NCI-H2029 treated with DMSO at 0.1 percent for 48 hours (cell line): Measurements from ENCODE around the gene RAD23A.
"Not testable (repeated sequence)": the region's sequence is repeated elsewhere in the genome, so short reads cannot be mapped to it uniquely, and the experiment has no call there.

ENCODE experiments used
- DNase-seq: peaks from one replicate; lab custom pipeline; 2025; lab: John Stamatoyannopoulos, UW

Gene RAD23A

GRCh38 chr19:12945479-12946091, at the start of gene RAD23A:
TSS of gene RAD23A (plus strand) at chr19:12945862. CDS start at chr19:12945949, 87 bp downstream.
- peak; percentile 81 for DNase-seq

- no peak for DNase-seq
Measured at GRCh38 chr19:12896460-12896859, 49.2 kb upstream of the RAD23A start.

DNA sequence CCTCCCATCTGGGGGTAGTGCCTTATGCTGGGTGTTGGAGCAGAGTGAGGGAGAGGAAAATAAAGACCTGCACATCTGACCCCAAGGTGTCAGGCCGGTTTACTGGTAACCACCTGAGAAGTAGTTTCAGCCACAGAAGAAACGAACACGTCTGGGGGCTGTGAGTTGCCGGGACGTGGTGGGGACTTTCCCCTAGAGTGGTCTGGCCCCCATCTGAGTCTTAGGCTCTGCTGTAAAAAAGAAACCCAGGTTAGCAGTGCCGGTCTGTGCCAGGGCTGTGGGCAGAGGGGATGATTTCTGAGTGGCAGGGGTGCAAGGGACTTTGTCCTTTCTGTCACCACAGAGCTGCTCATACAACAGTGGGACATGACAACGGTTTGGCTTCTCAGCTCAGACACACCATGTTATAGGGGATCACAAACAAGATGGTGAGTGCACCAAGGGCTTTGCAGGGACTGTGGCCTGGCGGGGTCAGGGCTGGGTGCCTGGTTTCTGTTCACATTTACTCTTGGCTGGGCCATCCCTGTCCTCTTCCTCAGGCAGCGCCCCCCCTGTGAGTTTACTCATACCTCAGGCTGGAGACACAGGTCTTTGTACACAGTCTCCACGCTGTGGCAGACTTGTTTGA, 45.7 kb upstream of the RAD23A start:
- no peak for DNase-seq

GRCh38 chr19:12907166-12907565, 38.5 kb upstream of the RAD23A start:
- no peak for DNase-seq

- peak; percentile 95 for DNase-seq
Measured at GRCh38 chr19:12912571-12912970, 33.1 kb upstream of the RAD23A start.

- DNase-seq = peak; percentile 98
Measured at GRCh38 chr19:12913011-12913561, 32.6 kb upstream of the RAD23A start.

GRCh38 chr19:12913851-12914690, 31.6 kb upstream of the RAD23A start:
- peak; percentile 85 for DNase-seq

DNA sequence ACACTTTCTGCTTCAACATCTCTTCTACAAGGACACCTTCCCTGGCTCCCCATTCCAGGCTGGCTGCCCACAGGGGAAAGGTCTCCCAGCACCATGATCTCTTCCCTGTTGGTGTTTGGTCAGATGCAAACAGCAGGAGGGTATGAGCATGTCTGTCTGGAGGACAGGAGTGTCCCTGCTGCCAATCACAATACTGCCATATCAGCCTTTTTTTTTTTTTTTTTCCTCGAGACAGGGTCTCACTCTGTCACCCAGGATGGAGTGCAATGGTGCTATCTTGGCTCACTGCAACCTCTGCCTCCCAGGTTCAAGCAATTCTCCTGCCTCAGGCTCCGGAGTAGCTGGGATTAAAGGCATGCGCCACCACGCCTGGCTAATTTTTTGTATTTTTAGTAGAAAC, 29.8 kb upstream of the RAD23A start:
- not testable (repeated sequence) for DNase-seq

- no peak for DNase-seq
Measured at GRCh38 chr19:12918253-12918652, 27.4 kb upstream of the RAD23A start.

DNA sequence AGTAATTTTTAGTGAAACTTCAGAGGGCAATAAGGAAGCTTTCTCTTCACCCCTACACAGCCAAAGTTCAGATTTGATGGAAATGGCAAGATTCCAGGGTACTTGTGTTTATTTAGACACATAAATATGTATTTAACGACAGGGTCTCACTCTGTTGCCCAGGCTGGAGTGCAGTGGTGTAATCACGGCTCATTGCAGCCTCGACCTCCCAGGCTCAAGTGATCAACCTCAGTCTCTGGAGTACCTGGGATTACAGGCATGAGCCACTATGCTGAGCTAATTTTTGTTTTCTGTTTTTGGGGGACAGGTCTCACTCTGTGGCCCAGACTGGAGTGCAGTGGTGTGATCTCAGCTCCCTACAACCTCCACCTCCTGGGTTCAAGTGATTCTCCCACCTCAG, 24.6 kb upstream of the RAD23A start:
- DNase-seq = peak; percentile 14

DNA sequence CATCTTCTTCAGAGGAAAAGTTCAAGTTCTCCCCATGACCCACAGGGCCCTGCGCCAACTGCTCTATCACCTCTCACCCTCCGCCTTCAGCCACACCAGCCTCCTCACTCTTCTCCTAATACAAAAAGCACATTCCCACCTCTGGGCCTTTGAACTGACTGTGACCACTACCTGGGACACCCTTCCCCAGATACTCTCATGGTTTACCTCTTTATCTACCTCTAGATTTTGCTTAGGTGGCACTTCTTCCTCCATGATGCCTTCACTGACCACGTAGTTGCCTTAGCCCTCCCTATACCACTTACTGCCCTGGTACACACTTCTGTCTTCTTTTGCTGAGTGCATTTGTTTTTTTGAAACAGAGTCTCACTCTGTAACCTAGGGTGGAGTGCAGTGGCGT, 22.7 kb upstream of the RAD23A start:
- DNase-seq = no peak

- no peak for DNase-seq
Measured at GRCh38 chr19:12924621-12925310, 20.9 kb upstream of the RAD23A start.

DNA sequence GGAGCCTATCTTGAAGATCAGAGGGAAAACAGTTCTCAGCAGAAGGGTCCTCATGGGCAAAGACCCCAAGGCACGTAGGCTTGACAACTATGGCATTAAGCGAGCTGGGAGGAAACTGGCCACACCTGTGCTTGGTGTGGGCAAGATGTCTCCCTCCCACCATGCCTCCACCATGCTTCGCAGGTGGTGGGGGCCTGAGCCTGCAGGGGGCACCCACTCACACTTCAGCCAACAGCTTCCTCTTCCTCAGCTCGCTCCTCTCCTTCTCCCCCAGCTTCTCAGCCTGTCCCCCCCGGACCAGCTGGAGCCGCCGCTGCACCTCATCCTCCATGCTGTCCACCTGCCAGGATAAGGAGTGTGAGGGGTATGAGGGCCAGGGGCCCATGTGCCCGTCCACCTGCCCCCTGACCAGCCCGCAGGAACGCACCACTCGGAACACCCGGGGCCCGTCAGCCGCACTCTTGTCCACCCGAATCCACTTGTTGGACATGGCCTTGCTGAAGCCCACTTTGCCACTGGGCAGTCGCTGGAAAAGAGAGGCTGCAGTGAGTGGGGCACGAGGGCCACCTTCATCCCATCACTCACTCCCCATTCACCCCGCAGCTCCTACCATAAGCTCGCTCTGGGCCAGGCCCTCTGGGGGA, 15.5 kb upstream of the RAD23A start:
- DNase-seq = no peak

GRCh38 chr19:12932392-12933286, 13.0 kb upstream of the RAD23A start:
- DNase-seq = no peak

- DNase-seq = peak; percentile 79
Measured at GRCh38 chr19:12933287-12934072, 12.2 kb upstream of the RAD23A start, which contains the start of gene FARSA. TSS of gene FARSA (minus strand) at chr19:12933711. CDS start at chr19:12933696, 15 bp downstream.

DNA sequence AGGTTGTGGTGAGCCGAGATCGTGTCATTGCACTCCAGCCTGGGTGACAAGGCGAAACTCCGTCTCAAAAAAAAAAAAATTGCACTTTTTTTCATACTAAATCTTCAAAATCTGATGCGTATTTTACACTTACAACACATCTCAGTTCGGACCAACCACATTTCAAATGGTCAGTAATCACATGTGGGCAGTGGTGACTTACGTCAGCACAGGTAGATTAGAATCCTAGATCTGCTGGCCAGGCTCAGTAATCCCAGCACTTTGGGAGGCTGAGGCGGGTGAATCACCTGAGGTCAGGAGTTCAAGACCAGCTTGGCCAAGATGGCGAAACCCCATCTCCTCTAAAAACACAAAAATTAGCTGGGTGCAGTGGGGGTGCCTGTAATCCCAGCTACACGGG, 10.6 kb upstream of the RAD23A start:
- DNase-seq = no peak

DNA sequence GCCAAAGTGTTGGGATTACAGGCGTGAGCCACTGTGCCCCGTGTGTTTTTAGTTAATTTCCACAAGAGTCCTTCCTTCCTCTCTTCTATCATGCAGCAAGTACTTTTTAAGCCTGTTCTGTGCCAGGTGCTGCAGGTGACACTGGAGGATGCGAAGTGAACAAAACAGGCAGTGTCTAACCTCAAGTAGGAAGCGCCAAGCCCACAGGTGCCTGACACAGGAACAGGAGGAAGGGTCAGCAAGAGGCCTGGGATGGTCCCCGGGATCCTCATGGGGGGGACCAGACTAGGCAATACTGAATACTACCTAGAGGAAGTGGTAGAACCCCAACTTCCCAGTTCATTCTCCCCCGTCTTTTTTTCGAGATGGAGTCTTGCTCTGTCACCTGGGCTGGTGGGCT, 9.1 kb upstream of the RAD23A start:
- peak; percentile 23 for DNase-seq

DNA sequence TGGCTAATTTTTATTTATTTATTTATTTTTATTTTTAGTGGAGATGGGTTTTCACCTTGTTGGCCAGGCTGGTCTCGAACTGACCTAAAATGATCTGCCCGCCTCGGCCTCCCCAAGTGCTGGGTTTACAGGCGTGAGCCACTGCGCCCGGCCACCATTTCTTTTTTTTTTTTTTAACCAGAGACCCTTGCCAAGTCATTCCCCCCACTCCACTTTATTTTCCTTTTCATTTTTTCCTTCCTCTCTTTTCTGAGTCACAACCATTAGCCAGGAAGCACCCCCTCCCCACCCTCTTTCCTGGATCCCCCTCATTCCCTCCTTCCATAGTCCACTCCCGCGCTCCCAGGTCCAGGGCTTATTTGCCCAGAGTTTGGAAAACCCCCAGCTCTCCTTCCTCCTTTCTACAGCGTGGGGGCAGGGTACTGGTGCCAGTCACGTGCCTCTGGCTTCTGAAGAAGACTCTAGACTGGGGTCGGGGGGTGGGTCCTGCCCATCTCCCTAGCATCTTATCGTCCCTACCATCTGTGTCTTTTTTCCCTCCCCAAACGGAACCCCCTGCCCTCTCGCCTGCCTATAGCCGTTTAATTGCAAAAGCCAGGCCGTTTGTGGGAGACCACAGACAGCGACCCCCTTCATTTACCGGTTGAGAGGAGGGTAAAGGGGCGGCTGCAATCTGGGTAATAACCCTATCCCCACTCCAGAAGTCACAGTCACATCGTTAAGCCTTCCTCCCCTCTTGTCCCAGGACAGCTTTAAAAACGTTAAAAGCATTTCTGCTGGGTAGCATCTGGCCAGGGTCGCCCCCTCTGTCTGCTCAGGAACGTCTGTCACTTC, 8.4 kb upstream of the RAD23A start:
- DNase-seq = peak; percentile 49
